HG03571 (cell line): ENCODE measurements around the gene PIP5K1C.

Experiments
- ATAC-seq: cut with Tn5 transposase; IDR thresholded peaks from one replicate; pipeline ENCODE4 v1.9.1; 2021; ENCODE audit not compliant: unreplicated experiment

Gene PIP5K1C

DNA sequence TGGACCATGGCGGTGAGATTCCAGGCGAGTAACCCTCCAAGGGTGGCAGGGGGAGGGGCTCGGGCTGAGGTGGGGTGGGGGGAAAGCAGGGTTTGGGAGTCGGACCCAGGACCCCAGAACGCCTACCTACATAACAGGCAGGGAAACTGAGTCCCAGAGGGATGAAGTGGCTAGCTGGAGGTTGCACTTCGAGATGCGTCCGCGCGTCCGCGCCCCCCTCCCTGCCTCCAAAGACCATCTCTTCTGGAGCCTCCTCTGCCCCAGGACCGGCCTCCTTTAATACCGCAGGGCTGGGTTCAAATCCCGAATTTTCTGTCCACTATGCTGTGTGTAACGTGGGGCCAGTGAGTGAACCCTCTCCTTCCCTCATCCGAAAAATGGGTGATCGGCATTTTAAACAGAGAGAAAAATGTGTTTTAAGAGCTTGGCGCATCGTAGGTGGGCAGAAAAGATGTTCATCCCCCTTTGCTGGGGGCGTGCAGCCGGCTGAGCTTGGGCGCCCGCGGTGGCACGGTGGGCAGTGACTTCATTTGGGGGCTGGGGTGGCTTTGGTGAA is 21.7 kb upstream of the PIP5K1C start:
- ATAC-seq, result no peak

DNA sequence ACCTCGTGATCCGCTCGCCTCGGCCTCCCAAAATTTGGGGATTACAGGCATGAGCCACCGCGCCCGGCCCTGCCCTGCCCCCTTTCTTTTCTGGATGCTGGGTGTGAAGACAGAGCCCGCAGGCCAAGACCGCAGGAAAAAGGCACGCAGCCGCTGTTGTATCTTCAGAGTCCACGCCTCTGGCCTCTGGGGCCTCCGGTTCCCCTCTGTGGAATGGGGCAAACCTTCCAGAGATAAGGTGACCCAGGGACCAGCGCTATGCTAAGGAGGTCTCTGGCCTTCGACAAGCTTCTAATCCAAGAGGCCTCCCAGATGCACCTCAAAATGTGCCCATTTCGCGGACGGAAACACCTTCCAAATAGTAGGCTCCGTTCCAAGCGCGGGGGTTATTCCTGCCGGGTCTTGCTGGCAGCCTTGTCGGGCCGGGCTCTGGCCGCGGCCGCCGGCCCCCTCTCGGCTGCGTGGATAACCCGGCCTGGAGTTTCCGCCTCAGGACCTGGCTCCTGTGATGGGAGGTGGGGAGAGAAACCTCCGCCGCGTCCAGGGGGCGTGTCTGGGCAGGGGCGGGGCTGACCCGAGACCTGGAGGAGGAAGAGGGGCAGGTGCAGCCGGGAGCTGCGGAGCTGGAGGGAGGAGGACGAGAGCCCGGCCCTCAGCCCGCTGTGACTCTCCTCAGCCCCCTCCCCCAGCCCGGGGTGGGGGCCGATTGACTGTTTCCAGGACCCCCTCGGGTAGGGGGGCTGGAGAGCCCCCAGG is 21.0 kb upstream of the PIP5K1C start:
- ATAC-seq, result no peak

DNA sequence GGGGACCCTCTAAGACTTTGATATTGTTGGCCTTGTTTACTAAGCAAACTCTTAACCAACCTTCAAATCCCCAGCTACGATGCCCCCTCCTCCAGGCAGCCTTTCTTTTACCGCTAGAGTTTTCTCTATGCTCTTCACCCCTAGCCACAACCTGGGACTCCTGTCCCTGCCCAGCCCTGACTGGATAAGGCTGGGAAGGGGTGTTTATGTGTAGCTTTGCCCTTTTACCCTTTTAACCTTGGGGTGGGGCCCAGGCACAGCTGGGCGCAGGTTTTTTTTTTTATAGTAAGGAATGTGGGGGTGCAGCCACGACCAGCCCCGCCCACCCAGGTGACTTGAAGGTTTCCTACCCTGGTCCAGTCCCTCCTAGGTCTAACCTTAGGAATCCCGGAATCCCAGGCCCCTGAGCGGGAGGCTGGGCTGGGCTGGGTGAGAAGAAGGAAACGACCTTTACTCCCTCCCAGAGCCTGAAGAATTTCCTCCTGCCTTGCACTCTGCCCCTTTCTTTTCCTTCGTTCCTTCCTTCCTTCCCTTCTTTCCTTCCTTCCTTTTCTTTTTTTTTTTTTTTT is 20.2 kb upstream of the PIP5K1C start:
- ATAC-seq, result no peak

DNA sequence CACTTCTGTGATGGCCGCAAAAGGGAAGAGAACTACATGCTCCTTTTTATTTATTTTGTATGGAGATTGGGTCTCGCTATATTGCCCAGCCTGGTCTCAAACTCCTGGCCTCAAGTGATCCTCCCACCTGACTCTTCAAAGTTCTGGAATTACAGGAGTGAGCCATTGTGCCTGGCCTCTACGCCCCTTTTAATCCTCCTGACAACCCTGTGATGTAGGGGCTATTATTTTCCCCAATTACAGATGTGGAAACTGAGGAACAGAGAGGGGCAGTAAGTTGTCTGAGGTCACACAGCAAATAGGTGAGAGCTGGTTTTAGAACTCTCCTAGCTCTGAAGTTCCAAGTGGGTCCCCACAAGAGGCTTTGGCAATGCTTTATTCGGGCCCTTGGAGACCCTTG is 19.6 kb upstream of the PIP5K1C start:
- ATAC-seq, result no peak

DNA sequence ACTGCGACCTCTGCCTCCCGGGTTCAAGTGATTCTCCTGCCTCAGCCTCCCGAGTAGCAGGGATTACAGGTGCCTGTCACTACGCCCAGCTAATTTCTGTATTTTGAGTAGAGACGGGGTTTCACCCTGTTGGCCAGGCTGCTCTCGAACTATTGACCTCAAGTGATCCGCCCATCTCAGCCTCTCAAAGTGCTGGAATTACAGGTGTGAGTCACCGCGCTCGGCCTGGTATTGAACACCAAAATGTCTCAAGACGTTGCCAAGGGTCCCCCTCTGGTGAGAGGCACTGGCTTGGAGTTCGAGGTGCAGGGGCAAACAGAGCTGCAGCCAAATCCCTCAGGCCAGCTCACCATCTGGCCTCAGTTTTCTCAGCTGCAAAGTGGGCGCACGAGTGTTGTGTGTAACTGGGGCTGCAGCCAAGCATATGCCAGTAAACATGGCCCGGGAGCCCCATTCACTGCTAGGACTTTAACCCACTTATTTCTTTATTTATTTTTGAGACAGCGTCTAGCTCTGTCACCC is 15.9 kb upstream of the PIP5K1C start:
- ATAC-seq, result no peak

DNA sequence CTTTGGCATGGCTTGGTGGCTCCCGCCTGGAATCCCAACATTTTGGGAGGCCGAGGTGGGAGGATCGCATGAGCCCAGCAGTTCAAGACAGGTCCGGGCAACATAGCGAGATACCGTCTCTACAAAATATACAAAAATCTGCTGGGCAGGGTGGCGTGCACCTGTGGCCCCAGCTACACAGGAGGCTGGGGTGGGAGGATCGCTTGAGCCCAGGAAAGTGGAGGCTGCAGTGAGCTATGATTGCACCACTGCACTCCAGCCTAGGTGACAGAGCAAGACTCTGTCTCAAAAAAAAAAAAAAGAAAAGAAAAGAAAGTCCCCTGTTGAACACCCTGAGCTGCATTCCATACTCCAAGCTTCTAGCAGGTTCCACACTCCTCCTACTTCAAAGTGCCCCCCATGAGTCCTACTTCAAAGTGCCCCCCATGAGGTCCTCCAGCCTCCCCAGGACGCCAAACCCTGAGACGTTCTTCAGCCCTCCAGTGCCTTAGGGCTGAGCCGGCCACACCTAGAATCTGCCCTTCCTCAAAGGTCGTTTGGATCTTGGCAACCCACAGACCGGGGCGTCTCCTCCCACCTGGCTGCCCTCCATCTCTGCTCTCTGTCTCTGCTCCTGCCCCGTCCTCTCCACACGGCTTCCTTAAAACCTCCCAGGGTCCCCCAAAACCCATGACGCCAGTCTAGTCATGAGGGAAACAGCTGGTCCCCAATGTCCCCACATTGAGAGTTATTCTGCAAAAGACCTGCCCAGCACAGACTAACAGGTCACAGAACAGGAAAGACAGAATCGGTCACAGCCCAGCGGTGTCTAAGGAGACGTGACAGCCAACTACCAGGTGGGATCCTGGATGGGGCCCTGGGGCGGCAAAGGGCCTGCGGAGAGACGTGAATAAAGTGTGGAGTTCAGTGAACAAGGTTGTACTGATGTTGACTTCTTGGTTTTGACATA is 12.7 kb upstream of the PIP5K1C start:
- ATAC-seq, result no peak

DNA sequence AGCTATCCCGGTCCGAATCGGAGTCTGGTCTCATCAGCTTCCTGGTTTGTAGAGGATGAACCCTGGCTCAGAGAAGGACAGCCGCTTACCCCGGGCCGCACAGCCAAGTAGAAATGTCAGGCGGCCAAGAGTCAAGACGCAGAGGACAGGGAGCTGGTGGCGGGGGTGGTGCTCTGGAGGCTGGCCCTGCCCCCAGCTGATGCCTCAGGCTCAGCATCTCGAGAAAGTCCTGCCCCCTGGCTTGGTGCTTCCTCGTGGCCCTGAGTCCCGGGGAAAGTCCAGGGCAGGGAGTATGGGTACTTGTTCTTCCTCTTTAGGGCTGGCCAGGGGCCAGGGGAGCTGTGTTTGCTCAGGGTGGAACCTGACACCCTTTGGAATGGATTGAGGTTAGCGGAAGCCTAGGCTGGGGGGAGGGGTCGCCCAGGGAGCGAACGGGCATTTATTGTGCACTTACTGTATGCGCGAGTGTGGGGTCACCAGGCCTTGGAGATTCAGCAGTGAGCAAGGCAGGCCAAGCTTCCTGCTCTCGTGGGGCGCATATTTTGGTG is 10.1 kb upstream of the PIP5K1C start:
- no peak for ATAC-seq

DNA sequence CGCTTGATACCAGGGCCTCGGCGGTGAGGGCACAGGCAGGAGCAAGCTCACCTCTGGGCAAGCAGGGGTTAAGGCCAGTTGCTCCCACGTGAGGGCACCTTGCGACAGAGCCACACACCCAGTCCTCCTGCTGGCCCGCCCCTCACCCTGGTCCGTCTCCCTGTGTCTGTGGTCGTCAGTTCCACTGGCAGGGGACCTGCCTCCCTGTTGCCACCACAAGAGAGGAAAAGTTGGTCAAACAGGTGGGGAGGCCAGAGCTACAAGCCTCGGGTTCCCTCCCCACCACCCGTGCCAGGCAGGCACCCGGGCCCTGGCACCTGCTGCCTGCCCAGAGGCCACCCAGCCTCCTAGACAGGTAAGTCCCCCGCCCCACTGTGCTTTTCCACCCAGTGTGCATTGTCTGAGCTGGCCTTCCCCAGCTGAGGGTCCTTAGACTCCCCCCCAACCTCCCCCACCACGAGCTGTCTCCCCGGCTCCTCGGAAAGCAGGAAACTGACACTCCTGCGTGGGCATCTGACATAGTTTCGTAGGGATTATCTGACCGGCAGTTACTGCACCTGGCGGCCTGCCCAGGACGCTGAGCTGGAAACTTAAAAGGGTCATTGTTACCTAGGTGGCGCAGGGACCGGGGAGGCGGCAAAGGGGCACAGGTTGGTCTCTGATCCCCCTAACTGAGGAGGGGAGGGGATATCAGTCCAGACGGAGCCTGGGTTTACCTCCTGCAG is 8.1 kb upstream of the PIP5K1C start, which contains the start of gene TJP3:
Gene TJP3 (plus strand): TSS at position 178 of the 725 bp plus-strand sequence. CDS start 20,049 bp downstream, outside the sequence.
- no peak for ATAC-seq

DNA sequence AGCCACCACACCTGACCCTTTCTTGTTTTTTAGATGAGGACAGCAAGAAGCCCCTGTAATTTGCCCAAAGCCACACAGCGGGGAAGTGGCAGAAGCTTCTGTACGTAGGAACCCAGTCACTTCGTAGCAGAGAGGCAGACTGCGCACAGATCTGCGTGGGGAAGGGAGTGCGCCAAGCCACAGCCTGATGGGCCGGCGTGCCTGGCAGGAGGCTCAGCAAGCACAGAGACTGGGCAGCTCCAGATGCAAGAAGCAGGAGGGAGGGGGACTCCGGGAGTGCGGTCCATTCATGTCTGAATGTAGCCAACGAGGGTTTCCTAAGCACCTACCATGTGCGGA is 7.6 kb upstream of the PIP5K1C start:
- ATAC-seq, result no peak

DNA sequence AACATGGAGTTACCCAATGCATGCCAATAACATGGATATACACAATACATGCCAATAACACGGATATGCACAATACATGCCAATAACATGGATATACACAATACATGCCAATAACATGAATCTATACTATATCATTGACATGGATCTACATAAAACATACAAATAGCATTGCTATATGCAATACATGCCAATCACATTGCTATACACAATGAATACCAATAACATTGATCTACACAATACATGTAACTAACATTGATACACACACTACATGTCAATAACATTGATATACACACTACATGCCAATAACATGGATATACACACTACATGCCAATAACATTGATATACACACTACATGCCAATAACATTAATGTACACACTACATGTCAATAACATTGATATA is 932 bp upstream of the PIP5K1C start:
- ATAC-seq, result no peak

DNA sequence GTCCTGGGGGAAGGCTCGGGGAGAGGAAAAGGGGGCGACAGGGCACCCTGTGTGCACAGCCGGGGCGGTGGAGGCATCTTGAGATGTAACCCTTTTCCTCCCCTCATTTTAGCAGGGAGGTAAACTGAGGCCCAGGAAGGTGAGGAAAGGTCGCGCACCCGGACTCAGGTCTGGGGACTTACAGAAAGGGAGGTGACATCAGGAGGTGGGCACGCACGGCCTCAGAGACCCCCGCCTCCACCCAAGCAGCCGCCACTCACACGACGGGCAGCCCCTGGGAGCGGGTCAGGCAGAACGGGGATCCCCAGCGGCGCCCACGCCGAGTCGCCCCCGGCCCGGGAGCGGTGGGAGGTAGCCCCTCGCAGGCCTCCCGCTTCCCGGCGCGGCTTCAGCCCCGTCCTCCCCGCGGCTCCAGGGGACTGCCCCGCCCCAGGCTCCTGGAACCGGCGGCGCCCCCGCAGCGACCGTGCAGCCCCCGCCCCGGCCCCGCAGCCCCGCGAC is 477 bp downstream of the PIP5K1C start:
- ATAC-seq, result peak; percentile 7

DNA sequence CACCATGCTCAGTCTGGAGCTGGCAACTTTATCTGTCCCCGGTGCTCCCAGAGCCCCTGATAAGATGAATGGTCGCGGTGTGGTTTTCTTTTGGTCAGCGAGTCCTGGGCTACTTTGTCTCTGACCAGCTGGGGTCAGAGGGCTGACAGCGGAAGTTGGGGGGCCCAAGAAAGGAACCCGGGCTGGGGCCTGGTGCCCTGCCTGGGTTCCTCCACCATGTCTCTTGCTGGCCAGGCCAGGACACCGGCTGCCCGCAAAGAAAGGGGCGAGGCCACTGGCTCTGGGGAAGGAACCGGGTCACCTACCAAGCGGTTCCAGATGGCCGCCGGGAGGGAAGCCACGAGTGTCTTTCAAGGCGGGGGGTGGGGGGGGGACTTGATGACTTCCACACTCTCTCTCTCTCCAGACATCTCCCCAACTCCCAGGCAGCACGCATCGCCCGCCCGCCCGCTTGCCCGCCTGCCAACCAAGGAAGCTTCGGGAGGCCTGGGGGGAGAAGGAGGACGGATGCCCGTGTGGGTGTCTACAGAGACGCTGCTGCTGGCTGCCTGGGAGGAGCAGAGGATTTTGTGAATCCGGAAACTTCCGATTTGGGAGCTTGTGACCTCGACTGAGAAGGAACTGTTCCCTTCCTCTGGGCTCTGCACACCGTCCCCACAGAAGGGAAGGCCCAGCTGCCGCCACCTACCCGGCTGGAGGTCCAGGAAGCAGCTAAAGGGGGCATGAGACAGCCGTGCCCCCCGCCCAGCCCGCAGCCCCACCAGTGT is 1.1 kb downstream of the PIP5K1C start:
- ATAC-seq, result no peak

DNA sequence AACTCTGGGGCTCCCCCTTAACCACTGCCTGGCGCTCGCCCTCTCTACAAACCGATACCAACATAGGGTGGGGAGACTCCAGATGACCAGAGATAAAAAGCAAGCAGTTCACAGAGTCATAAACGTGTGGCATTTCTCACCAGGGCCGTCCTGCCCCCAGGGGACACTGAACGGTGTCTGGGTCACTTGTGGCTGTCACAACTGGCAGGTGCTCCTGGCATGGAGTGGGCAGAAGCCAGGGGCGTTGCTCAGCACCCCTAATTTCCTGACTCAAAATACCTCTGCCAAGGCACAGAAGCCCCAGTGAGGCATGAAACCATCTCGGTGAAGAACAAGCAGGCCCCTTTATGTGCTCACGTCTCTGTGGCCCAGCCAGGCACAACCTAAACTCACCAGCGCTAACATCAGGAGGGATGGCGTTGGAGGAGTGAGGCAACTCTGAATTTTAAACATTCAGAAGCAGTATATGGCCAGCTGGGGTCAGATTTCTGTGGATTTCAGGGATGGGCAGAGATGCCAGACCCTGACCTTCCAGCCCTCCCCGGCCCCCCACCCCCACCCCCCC is 1.8 kb downstream of the PIP5K1C start:
- ATAC-seq, result no peak

DNA sequence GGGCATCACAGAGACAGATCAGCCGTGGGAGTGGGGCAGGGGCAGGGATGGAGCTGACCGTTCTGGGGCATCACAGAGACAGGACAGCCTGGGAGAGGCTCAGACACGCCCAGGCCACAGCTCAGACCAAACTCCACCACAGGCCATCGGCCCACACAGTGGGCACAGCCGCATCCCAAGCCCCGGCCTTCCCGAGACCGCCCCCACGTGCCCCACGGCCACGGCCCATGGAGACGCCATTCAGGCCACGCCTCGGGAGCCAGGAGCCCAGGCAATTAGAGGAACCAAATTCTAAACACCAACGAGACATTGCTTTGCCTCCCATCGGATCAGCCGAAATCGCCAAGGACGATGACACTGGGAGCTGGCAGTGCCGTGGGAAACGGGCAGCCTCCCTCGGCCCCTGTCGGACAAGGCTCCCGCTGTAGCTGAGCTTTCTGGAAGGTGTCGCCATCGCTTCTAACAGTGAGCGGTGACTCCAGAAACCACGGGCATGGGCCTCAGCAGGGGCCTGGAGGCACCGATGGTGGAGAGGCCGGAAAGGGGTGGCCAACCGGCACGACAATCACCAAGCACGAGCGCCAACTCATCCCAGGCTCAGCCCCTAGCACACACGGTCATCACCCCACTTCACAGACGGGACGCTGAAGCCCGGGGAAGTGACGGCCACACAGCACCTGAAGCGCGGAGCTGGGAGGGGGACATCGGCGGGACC is 2.4 kb downstream of the PIP5K1C start:
- no peak for ATAC-seq

DNA sequence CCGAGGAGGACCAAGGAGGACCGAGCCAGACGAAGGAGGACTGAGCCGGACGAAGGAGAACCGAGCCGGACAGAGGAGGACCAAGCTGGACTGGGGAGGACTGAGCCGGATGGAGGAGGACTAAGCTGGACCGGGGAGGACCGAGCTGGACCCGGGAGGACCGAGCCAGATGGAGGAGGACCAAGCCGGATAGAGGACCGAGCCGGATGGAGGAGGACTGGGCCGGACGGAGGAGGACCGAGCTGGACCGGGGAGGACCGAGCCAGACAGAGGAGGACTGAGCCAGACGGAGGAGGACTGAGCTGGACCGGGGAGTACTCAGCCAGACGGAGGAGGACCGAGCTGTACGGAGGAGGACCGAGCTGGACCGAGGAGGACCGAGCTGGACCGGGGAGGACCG is 3.2 kb downstream of the PIP5K1C start:
- ATAC-seq, result no peak

DNA sequence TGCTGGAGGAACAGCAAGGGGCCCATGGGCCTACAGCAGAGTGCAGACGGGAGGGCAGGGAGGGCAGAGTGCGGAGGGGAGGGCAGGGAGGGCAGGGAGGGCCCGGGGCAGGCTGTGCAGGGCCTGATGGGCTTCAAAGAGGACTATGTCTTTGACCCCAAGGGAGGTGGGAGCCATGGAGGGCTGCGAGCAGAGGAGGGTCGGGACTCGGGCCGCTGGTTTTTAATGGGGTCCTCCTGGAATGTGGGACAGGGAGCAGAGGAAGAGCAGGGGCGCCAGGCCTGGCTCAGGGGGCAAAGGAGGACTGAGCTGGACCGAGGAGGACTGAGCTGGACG is 3.6 kb downstream of the PIP5K1C start:
- ATAC-seq, result no peak

DNA sequence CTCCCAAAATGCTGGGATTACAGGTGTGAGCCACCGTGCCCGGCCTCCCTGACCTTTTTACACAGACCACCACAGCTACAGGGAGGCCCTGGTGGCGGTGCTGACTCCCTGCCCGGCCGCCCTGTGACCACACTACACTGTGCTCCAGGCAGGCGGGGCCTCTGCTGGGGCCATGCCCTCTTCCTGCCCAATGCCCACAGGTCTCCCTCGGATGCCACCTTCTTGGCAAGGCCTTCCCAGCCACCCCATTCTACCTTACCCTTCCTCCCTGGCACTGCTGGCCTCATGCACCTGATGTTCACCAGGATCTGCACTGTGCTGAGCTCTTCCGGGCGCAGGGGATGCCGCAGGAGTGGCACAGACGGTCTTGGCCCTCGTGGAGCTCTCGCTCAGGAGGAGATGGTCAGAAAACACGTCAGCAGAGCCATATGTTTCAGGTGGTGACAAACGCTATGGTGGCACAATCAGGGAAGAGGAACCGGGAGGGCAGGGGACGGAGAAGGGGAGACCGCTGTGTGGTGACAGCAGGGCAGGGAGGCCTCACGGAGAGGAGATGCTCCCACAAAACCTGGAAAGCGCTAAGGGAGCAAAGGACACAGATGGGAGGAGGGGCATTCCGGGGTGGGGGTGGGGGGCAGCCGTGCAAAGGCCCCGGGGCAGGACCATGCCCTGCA is 4.1 kb downstream of the PIP5K1C start:
- ATAC-seq, result no peak

DNA sequence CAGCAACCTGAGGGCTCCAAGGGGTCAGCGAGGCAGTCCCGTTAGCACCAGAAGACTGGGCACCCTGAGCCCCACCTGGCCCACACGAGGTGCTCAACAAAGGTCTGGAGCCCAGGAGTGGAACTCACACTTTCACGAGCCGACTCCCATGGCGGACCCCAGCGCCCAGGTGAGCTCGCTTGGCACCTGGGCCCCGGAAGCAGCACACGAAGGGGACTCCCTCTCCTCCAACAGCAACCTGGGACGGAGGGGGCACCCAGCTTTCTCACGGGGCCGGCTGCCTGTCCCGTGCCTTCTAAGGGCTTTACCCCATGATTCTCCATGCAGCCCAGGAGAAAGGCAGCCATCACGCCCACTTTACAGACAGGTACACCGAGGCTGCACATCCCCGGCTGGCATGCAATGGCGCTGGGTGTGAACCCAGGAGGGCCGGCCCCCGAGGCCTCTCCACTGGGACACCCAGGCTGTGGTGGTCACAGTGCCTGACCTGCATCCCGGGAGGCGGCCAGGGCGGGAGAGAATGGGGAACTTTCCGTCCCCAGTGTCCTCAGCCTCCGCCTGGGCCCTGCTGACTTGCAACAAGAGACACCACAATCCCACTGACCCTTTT is 5.0 kb downstream of the PIP5K1C start:
- no peak for ATAC-seq
